ENCODE data around the gene NT5C3B. TPM values are rescaled to one million over a fixed set of nuclear protein-coding genes. Genes with fewer than 3 reads are reported as not detected.
"Not testable (repeated sequence)": the region's sequence is repeated elsewhere in the genome, so short reads cannot be mapped to it uniquely, and the experiment has no call there.

Gene NT5C3B
- polyA plus RNA-seq (2013, experiment 1 of 2; ENCODE audit: insufficient read length): 74.4 TPM
- 70.5 TPM for polyA plus RNA-seq (2013, experiment 2 of 2; ENCODE audit: insufficient read length)

DNA sequence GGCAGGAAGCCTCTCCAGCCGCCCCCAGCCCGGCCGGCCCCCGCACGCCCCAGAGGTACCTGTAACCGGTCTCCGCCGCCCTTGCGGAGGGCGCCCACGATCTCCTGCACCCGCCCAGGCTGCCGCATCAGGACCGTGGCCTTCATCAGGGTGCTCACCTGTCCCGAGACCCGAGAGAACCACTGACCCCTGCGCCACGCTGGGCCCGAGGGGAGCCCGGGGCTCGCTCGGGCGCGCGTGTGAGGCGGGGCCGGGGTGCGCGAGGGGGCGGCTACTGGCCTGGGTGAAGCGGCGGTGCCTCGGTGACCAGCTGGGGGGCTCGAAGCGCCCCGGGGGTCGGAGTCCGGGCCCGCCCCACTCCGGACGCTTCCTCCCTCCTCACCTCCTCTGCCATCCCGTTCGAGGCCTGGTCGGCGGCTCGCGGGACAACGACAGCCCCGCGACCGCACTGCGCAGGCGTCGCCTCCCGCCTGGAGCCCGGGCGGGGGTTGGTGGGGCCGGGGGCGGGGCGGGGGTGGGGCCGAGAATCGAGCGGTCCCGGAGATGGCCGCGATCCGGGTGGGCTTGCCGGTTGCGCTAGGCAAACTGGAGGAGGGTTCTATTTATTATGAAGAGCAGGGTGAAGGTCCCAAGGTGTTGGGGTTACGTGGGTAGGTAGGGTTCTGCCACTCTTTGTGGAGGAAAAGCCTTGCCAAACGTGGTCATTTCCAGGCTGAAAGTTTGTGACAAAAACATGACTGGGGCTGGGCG is at the start of gene NT5C3B:
NT5C3B (minus strand) TSS at position 433 of the 750 bp plus-strand sequence; CDS start at position 394, 39 bp downstream.
- DNase-seq: peak; percentile 67

DNA sequence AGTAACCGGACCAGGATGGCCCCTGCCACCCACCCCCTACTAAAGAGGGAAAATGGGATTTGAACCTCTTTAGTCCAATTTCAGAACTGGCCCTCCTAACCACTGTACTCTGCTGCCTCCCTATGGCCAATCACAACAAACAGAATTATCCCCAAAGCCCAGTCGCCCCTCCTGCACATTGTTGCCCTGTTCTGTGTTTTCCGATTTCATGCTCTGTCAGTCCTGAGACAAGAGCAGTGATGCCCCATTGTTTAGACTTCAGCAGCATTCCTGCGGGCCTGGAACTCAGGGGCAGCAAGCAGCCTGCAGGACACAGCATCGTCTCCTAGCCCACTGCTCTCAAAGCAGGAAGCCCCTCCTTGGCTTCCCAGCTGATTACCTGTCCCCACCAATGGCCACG is 49.7 kb upstream of the NT5C3B start:
- DNase-seq: no peak

DNA sequence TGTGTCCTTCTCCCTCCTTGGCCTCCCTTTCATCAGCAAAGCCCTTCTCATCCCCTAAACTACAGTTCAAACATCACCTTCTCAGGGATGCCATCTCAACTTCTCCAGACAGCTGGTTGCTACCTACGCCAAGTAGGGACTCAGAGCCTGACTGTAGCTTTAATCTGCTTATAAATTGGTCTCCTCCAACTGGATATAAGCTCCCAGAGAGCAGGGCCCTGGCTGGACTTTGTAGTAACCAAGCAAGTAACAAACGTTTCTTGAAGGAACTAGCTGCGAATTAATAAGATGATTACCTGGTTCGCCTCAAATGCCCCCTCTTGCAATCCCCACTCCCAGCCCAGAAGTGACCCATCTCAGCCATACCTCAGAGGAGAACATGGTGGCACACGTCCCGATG is 46.7 kb upstream of the NT5C3B start:
- DNase-seq: no peak

DNA sequence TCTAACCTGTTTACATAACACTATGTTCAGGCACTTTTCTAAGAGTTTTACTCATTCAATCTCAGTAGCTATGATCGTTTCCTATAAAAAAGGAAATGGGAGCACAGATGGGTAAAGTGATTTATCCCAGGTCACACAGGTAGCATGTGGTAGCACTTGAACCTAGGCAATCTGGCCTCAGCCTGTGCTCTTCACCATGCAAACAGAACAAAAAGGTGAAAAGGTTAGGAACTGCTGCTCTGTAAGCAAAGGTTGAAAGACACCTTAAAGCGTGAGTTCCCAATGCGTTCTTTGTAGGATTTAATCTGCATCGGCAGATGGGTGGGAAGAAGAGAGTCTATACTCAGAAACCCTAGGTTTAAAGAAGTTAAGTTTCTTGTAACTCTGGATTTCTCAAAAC is 44.1 kb upstream of the NT5C3B start:
- no peak for DNase-seq

DNA sequence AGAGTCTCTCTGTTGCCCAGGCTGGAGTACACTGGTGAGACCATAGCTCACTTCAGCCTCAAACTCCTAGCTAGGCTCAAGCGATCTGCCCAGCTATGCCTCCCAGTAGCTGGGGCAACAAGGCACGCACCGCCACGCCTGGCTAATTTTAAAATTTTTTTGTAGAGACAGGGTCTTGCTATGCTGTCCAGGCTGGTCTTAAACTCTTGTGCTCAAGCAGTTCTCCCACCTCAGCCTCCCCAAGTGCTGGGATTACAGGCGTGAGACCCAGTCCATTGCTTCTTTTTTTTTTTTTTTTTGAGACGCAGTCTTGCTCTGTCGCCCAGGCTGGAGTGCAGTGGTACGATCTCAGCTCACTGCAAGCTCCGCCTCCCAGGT is 38.2 kb upstream of the NT5C3B start:
- DNase-seq: not testable (repeated sequence)

DNA sequence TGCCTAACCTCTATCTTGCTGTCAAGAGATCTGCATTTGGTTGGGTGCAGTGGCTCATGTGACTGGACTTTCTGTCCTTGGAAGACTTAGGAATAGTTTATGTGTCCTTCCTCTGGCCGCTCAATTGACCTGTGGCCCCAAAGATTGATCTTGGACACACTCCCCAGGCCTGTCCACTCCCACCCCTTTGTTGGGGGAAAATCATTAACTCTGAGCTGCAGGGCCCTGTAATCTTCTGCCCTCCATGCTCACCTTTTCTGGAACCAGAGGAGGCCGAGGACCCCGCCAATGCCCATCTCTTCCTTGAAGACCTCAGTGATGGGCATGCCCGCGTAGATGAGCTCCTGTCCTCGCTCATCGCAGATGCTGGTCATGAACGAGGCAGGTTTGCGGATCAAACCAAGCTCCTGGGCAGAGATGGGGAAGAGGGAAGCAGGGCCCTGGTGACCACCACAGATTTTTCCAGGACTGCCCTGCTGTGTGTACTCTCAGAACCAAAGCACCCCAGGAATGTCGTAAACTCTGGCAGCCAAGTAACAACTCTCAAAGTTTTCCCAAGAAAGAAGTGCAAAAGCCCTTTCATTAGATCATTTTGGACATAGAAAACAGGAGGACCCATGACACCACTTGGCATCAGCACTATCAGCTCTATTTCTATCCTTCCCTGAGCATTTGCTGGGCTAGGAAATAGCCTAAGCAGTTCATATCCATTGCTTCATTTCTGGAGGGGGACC is 37.7 kb upstream of the NT5C3B start:
- DNase-seq: no peak

DNA sequence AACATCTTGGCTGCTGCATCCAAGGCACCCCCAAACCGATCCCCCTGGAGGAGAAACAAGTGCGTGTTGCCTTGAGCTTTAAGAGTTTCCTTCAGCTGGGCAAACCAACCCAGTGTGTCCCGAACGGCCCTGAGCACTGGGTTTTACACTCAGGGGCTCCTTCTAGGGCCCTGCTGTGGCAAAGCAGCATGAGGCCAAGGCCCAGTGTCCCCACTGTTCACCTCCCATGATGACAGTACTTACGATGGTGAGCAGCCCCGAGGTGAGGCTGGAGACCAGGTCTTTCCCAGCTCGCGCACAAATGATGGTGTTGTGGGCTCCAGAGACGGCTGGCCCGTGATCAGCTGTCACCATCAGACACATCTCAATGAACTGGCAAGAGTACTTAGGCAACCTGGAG is 35.8 kb upstream of the NT5C3B start:
- no peak for DNase-seq

DNA sequence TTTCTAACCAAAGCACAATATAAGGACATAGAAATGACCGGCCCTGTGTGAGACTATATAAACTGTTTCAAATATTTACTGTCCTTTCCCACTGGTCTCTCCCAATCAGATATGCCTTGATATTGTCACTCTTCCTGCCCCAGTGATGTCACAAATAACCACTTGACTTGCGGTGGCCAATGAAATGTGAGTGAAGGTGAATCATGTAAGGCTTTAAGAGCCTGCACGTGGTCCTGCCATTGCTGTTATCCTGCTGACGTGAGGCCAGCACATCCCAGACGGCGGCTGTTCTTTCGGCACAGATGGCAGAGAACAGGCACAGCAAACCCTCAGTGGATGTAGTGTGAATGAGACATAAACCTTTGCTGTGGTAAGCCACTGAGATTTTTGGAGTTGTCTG is 34.6 kb upstream of the NT5C3B start:
- DNase-seq: no peak

DNA sequence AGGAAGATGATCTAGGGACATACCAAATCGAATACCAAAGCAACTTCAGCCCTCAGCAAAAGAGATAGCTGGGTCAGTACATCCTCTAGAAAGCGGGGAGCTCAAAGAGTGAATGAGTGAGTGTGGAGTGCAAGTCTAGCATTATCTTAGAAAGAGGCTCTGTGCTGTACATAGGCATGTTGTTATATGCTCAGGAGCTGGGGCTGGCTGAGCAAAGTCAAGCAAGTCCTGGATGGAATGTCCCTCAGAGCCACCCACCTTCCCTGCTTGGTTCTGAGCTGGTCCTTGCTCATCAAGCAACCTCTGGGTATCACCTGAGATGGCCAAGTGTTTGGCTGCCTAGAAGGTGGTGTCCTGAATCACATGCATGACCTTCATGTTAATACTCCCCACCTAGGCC is 34.1 kb upstream of the NT5C3B start:
- no peak for DNase-seq

DNA sequence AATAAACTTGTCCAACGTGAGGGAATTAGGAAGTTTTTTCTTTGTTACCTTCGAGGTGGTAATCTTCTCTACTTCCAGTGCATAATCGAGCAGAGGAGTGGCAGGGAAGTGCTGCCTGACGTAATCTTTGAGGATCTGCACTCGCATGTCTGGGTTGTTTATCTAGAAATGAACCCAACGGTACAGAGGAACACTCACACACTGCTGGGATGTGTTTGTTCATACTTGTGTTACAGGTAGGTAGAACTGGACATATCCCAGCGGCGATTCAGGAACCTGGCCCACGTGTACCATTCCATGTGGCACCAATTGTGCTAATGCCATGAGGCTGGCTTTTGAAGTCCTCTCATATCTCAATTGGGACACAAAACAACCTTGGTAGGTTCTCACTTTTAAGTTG is 33.4 kb upstream of the NT5C3B start:
- DNase-seq: no peak

DNA sequence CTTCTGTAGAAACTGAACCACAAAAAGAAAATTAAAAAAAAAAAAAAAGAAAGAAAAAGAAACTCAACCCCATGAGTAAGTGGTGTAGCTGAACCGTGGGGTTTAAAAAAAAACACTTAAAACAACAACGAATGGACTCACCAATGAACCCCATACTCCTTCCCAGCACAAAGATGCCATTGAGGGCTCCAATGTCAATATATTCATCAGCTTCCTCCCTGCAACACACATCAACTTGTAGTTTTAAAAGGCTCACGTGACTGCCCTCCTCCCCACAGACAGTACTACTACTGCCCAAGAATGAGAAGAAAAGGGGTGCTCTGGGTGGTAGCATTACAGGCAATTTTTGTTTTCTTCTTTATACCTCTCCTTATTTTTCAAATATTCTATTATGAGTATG is 32.5 kb upstream of the NT5C3B start:
- DNase-seq: no peak

DNA sequence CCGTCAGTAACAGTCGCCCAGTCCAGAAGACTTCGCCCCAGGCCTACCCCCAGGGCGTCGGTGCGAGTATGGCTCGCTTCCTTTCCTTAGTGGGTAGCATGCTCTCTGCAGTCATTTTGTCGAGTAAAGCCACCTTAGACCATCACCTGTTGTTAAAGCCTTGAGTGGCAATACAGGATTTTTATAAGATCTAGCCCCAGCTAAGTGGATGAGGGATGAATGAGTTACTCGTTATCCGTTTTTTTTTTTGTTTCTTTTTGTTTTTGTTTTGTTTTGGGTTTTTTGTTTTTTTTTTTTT is 29.5 kb upstream of the NT5C3B start:
- DNase-seq: no peak

DNA sequence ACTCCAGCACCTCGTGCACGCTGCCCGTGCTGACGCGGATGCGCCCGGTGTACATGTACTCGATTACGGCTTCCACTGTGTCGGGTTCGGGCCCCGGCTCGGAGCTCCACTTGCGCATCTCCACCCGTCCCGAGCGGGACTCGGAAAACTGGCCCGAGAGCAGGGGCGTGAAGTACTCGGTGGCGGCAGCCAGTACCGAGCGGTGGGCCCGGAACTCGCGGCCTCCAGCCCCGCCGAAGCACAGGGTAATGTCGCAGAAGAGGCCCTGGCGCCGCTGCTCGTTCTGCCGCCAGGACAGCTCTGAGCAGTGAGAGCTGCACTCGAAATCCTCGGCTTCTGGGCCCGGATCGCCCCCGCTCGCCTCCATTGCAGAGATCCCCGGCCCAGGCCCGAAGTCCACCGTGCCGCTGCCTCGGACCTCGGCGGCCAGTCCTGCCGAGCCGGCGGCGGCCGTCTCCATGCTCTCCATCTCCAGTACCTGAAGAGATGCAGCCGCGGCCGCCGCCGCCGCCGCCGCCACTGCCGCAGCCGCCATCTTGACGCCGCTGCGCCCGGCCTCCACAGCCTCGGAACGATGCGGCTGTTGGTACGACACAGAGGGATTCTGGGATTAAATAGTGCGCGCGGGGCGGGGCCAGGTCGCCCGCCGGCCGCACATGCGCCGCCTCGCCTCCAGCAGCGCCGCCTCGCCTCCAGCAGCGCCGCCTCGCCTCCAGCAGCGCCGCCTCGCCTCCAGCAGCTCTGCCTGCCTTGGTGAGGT is 29.0 kb upstream of the NT5C3B start, which contains the start of gene KLHL11:
KLHL11 (minus strand) TSS at position 588 of the 760 bp plus-strand sequence; CDS start at position 535, 53 bp downstream.
- peak; percentile 91 for DNase-seq

DNA sequence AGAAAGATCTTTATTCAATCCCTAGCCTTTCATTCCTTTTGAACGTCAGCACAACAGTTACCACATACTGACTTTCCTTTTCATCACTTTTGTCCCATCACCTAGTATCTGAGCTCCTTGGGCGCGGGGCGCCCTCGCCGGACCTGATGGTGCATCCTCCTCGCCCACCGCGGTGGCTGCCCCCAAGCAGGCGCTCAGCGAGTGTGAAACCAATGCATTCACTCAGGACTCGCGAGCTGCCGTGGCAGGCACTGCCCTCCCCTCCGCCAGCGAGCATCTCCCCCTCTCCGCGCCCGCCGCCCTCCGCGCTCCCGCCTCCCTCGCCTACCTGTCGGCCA is 28.4 kb upstream of the NT5C3B start:
- no peak for DNase-seq

DNA sequence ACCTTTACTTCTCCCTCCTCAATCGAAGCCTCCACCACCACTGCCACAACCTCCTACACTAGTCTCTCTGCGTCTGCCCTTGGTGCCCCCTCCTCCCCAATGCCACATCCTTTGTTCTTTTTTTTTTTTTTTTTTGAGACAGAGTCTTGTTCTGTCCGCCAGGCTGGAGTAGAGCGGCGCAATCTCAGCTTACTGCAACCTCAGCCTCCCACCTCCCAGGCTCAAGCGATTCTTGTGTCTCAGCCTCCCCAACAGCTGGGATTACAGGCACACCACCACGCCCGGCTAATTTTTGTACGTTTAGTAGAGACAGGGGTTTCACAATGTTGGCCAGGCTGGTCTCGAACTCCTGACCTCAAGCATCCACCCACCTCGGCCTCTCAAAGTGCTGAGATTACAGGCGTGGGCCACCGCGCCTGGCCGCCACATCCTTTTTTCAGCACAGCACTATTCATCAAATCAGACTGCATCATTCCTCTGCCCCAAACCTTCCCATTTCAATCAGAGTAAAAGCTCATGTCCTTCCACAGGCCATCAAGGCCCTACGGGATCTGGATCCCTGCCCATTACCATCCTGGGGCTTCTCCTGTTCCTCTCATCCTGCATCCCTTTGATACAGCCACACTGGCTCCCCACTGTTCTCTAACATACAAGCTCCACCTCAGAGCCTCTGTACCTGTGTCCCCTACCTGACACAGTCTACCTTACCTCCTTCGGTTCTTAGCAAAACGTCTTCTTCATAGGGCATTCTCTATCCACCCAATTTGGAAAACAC is 27.2 kb upstream of the NT5C3B start:
- no peak for DNase-seq

DNA sequence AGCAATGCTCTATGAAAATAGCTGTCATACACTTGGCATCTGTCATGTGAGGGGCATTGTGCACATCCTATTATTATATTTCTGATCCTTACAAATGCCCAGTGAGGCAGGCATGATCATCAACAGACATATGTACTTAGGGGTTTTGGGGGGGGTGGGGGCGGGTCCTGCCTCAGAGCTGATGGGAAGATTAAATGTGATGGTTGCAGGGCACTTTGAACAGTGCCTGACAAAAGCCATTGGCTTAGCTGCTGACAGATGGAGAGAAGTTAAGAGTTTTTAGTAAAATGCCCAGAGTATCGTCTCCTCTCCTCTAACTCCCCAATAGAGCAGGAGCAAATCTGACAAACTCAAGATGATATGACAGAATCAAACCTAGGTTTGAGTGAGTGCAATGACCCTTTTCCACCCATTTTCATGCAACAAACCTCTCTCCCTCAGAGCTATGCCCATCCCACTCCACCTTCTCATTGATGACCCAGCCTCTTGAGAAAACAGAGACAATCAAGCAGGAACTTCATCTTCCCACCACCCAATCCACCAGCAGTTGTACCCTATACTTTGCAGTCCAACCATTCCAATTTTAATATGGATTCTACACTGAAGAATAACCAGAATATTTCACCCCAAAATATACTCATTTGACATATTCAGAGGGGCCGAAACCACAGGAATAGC is 24.4 kb upstream of the NT5C3B start:
- DNase-seq: no peak

DNA sequence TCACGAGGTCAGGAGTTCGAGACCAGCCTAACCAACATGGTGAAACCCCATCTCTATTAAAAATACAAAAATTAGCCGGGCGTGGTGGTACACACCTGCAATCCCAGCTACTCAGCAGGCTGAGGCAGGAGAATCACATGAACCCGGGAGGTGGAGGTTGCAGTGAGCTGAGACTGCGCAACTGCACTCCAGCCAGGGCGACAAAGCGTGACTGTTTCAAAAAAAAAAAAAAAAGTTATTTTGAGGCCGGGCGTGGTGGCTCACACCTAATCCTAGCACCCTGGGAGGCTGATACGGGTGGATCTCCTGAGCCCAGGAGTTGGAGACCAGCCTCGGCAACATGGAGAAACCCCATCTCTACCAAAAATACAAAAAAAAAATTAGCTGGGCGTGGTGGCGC is 15.3 kb upstream of the NT5C3B start:
- not testable (repeated sequence) for DNase-seq

DNA sequence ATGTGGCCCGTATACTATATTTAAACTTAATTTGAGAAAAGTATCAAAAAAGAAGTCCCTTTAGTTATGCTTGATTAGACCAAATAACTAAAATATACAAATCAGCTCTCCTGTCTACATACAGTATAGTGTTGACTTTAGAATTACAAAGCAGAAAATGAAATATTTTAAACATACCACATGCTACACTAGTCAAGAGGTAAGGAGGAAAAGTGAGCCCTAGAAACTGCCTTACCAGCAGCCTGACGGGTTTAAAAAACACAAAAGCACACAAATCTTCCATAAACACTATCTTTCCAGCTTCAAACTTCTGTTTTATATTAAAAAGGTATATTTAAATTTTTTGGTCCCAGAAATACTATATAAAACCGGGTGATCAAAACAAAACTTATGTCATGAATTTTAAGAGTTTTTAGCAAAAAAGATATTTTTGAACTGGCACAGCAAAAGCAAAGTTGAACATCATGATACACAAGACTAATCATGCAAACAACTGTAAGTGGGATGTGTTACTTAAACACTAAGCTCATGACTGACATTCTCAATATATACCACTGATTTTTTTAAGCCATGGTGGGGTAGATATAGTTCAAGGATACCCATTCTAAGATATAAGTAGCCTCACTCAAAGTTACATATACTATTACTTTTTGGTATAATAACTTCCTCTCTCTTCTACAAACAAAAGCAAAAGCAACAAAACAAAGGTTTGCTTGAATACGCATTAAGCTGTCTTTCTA is 13.4 kb upstream of the NT5C3B start:
- DNase-seq: no peak

DNA sequence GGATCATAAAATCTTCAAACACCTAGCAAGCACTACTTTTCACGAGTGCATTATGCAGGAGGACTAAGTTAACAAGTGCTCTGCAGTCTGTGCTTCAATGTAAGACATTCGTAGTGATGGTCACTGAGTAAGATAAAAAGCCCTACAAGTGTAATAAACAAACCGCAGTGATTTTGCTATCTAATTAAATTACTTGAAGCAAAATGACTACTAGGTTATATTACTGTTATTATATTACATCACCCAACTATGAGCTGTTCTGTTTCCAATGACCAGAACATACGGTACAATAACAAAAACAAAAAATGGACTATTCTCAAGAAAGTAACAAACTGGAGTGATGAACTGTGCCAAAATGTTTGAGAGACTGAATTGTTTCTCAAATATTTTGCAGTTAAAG is 12.8 kb upstream of the NT5C3B start:
- no peak for DNase-seq

DNA sequence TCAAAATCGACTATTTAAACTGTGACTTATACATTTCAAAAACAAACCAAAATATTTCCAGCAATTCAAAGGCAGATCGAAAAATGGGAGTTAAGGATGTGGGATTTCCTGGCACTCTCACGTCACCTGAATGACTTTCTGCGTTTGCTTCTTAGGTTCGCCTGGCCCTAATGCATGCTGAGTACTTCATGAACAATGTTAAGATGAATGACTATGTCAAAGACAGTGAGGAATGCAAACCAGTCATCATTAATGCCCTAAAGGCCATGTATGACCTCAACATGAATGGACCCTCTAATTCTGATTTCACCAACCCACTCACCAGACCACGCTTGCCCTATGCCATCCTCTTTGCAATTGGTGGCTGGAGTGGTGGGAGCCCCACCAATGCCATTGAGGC is 8.9 kb upstream of the NT5C3B start:
- DNase-seq: no peak

DNA sequence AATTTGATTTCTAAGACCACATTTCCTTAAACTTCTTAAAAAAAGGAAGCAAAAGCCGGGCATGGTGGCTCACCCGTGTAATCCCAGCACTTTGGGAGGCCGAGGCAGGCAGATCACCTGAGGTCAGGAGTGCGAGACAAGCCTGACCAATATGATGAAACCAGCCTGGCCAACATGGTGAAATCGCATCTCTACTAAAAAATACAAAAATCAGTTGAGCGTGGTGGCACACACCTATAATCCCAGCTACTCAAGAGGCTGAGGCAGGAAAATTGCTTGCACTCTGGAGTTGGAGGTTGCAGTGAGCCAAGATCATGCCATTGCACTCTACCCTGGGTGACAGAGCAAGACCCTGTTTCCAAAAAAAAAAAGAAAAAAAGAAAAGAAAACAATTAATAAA is 4.7 kb upstream of the NT5C3B start:
- not testable (repeated sequence) for DNase-seq

Measured in fibroblast of skin of back (primary cell).